HEK293T (cell line): ENCODE measurements around the gene APEX2.

ENCODE experiments used
- NFRKB ChIP-seq: fragments of 450-650 bp; IDR thresholded peaks from 2 replicates; pipeline ENCODE4 v1.6.1; 2016; ENCODE audit warnings: mild to moderate bottlenecking, moderate library complexity
- ZNF384 ChIP-seq: fragments of 450-650 bp; IDR thresholded peaks from 2 replicates; pipeline ENCODE4 v1.6.1; 2016

- TF ChIP-seq NFRKB (no peak), ZNF384 (no peak)
Observed at GRCh38 chrX:54961750-54962149, 38.4 kb upstream of the APEX2 start.
